OCI-LY1 (cell line): ENCODE results near the gene TEX13B.

Source experiments
- CTCF ChIP-seq: fragments of 200-600 bp; sonication (generic), shearing (Covaris generic); IDR thresholded peaks from 2 replicates; pipeline ENCODE4 v1.5.1; 2017; ENCODE audit warnings: mild to moderate bottlenecking, antibody characterized with exemption, low read length, moderate library complexity, mixed read lengths
- EZH2 ChIP-seq: fragments of 200-600 bp; sonication (generic), shearing (Covaris generic); IDR thresholded peaks from 2 replicates; pipeline ENCODE4 v1.8.0; 2017; ENCODE audit warnings: borderline replicate concordance, mixed run types, mild to moderate bottlenecking, antibody characterized with exemption, low read length, moderate library complexity, mixed read lengths

GRCh38 chrX:107971636-107972035, 10.5 kb downstream of the TEX13B start:
- TF ChIP-seq CTCF (no peak), EZH2 (no peak)
